Fibroblast of lung (primary cell): ENCODE results near the gene NOVA2.

Source experiments
- CTCF ChIP-seq, 2 donors: IDR thresholded peaks in 1 of 2; conservative IDR thresholded peaks in 1 of 2; 1 replicate in 1 of 2; 2 replicates in 1 of 2; pipeline ENCODE4 v1.5.1; 2011 to 2012; ENCODE audit warnings: low read length in 2 of 2, control low read depth in 1 of 2, inconsistent platforms in 1 of 2, low read depth in 1 of 2, mild to moderate bottlenecking in 1 of 2
- EZH2 ChIP-seq: IDR thresholded peaks from 2 replicates; pipeline ENCODE4 v1.5.1; 2012; ENCODE audit warnings: low read length, control low read depth, mild to moderate bottlenecking; ENCODE audit errors: missing control alignments

GRCh38 chr19:45906221-45906620 lies 67.4 kb downstream of the NOVA2 start:
- no peak for TF ChIP-seq CTCF (conservative IDR thresholded peaks at IDR 0.05 in 1 of 2, IDR thresholded peaks at IDR 0.05 in 1 of 2; ENCODE audit: low read depth in 1 of 2, low read length in 2 of 2)
- TF ChIP-seq EZH2, result no peak
